Endothelial cell of umbilical vein (primary cell): Measurements from ENCODE around the gene LPAR5. TPM values are rescaled to one million over a fixed set of nuclear protein-coding genes. Genes with fewer than 3 reads are reported as not detected.

Experiments
- BruUV-seq: library from RNA; stranded (reverse); fragments of 400-500 nt; replicated peaks from 2 replicates; lab custom pipeline; 2021; lab: Mats Ljungman, UMichigan
- CTCF ChIA-PET: fragments of 300-600, 350-600 bp; sonication (Branson Sonifier 250); formaldehyde crosslinking; loops from one replicate; lab custom pipeline; 2021; ENCODE audit warnings: antibody characterized with exemption, inconsistent platforms; lab: Charles Lee
- POLR2A ChIA-PET: fragments of 300-600, 350-600 bp; sonication (Branson Sonifier 250); formaldehyde crosslinking; loops from one replicate; lab custom pipeline; 2021; ENCODE audit warnings: antibody characterized with exemption, inconsistent platforms; lab: Charles Lee
- DNase-seq: peaks from one replicate; pipeline ENCODE4 v3.0.0-alpha.2; 2011; ENCODE audit warnings: low read depth, low spot score
- FAIRE-seq: peaks from 2 replicates; lab custom pipeline; 2011; peaks lifted over from hg19 to GRCh38; lab: Jason Lieb, UNC
- H2AFZ ChIP-seq: 2 replicates; pipeline ENCODE4 v1.6.0; 2012; ENCODE audit warnings: low read depth, low read length, control low read depth, inconsistent platforms
- H3K27ac ChIP-seq: 2 replicates; pipeline ENCODE4 v1.5.1; 2011; ENCODE audit warnings: low read depth, mild to moderate bottlenecking, control low read depth, low read length, moderate library complexity; ENCODE audit not compliant: insufficient read depth
- H3K27me3 ChIP-seq, 2 experiments: 2 replicates each; pipeline versions ENCODE4 v1.6.0 to v1.6.1; 2011; ENCODE audit warnings: low read length in 2 of 2, mixed read lengths in 1 of 2; ENCODE audit not compliant: control insufficient read depth in 2 of 2, insufficient read depth in 2 of 2
- H3K36me3 ChIP-seq, 2 experiments: 2 replicates in 1 of 2; 3 replicates in 1 of 2; pipeline ENCODE4 v1.5.1; 2011; ENCODE audit warnings: low read length in 2 of 2, mild to moderate bottlenecking in 1 of 2, moderate library complexity in 1 of 2; ENCODE audit not compliant: control insufficient read depth in 2 of 2, insufficient read depth in 2 of 2; ENCODE audit errors: extremely low read depth in 1 of 2
- H3K4me1 ChIP-seq: 3 replicates; pipeline ENCODE4 v1.5.1; 2011; ENCODE audit warnings: mild to moderate bottlenecking, low read length; ENCODE audit not compliant: control insufficient read depth, insufficient read depth; ENCODE audit errors: extremely low read depth
- H3K4me2 ChIP-seq: 2 replicates; pipeline ENCODE4 v1.6.1; 2011; ENCODE audit warnings: low read length, control low read depth, mixed read lengths; ENCODE audit not compliant: insufficient read depth
- H3K4me3 ChIP-seq, 3 experiments: fragments of 200-600 bp in 1 of 3; sonication (generic), shearing (Covaris generic) in 1 of 3; replicated peaks in 1 of 3; 2 replicates each; pipeline ENCODE4 v1.5.1; 2011 to 2016; ENCODE audit warnings: control low read depth in 3 of 3, low read length in 3 of 3, mild to moderate bottlenecking in 2 of 3, inconsistent platforms in 1 of 3, low read depth in 1 of 3, moderate library complexity in 1 of 3; ENCODE audit not compliant: insufficient read depth in 1 of 3
- H3K79me2 ChIP-seq: 2 replicates; pipeline ENCODE4 v1.6.0; 2012; ENCODE audit warnings: low read length, inconsistent platforms; ENCODE audit not compliant: control insufficient read depth, insufficient read depth
- H3K9ac ChIP-seq: replicated peaks from 2 replicates; pipeline ENCODE3; 2011; ENCODE audit warnings: low read length, control low read depth; ENCODE audit not compliant: insufficient read depth; ENCODE audit errors: extremely low read depth
- H3K9me1 ChIP-seq: replicated peaks from 3 replicates; pipeline ENCODE4 v1.6.0; 2011; ENCODE audit warnings: mild to moderate bottlenecking, low read length; ENCODE audit not compliant: control insufficient read depth, insufficient read depth; ENCODE audit errors: extremely low read depth
- H3K9me3 ChIP-seq: replicated peaks from 2 replicates; pipeline ENCODE4 v1.5.1; 2012; ENCODE audit warnings: low read length, inconsistent platforms; ENCODE audit not compliant: control insufficient read depth, insufficient read depth
- H4K20me1 ChIP-seq: replicated peaks from 2 replicates; pipeline ENCODE3; 2011; ENCODE audit warnings: mild to moderate bottlenecking, low read length; ENCODE audit not compliant: control insufficient read depth, insufficient read depth; ENCODE audit errors: extremely low read depth
- EZH2 ChIP-seq: IDR thresholded peaks from 2 replicates; pipeline ENCODE4 v1.6.1; 2012; ENCODE audit warnings: borderline replicate concordance, low read depth, mild to moderate bottlenecking, moderate library complexity, low read length, inconsistent platforms; ENCODE audit not compliant: severe bottlenecking
- FOS ChIP-seq: IDR thresholded peaks from 2 replicates; pipeline ENCODE4 v1.6.1; 2011; ENCODE audit warnings: mild to moderate bottlenecking, low read length, moderate library complexity, borderline replicate concordance; ENCODE audit not compliant: insufficient read depth
- GATA2 ChIP-seq: IDR thresholded peaks from 2 replicates; pipeline ENCODE4 v1.7.0; 2011; ENCODE audit warnings: low read depth, mild to moderate bottlenecking, moderate library complexity, mixed read lengths, low read length; ENCODE audit not compliant: insufficient read length, insufficient read depth
- JUN ChIP-seq: IDR thresholded peaks from 2 replicates; pipeline ENCODE4 v1.6.1; 2011; ENCODE audit warnings: borderline replicate concordance, low read depth; ENCODE audit not compliant: insufficient read length, insufficient read depth
- MYC ChIP-seq: IDR thresholded peaks from one replicate; pipeline ENCODE4 v1.6.1; 2011; ENCODE audit warnings: mild to moderate bottlenecking, low read depth, low read length
- POLR2A ChIP-seq: IDR thresholded peaks from 2 replicates; pipeline ENCODE4 v1.6.1; 2012; ENCODE audit warnings: low read depth, mild to moderate bottlenecking, control low read depth, low read length
- POLR2AphosphoS5 ChIP-seq: IDR thresholded peaks from 2 replicates; pipeline ENCODE4 v1.6.1; 2012; ENCODE audit warnings: low read depth, mild to moderate bottlenecking, control low read depth, low read length, moderate library complexity; ENCODE audit not compliant: insufficient read depth
- dilution Hi-C: fragments of 300-500 bp; cut with MboI; formaldehyde crosslinking; loops from one replicate; pipeline ENCODE4 v1.15.0; 2019; ENCODE audit warnings: low sequenced_read_pairs; ENCODE audit not compliant: extremely low pct_ligation_motif_present
- intact Hi-C: fragments of 100-400 bp; cut with micrococcal nuclease; formaldehyde crosslinking; loops from one replicate; pipeline ENCODE4 v1.10.0; 2022
- polyA plus RNA-seq, 4 experiments: library from polyadenylated mRNA; depleted of rRNA in 3 of 4; stranded (reverse) in 3 of 4; unstranded in 1 of 4; fragments of >200 nt; gene quantifications; 2 replicates each; pipeline versions ENCODE4 v1.2.1 to v1.2.3, GENCODE V29; 2011 to 2012; ENCODE audit warnings: missing spikeins in 1 of 4
- total RNA-seq: library from RNA; stranded (reverse); gene quantifications from 2 replicates; pipeline ENCODE4 v1.2.3, GENCODE V29; 2021
- TF ChIP-seq, protein P1 (sequence below), 2 donors: IDR thresholded peaks; 1 replicate in 1 of 2; 2 replicates in 1 of 2; pipeline ENCODE4 v1.5.1; 2011; ENCODE audit warnings: low read length in 2 of 2, mild to moderate bottlenecking in 2 of 2, moderate library complexity in 2 of 2, control low read depth in 1 of 2, inconsistent platforms in 1 of 2, low read depth in 1 of 2; ENCODE audit not compliant: insufficient read depth in 1 of 2; ENCODE audit errors: extremely low read depth in 1 of 2
- TF ChIP-seq, protein P2 (sequence below): IDR thresholded peaks from 2 replicates; pipeline ENCODE4 v1.6.1; 2011; ENCODE audit not compliant: insufficient read depth, insufficient read length

LPAR5 gene
- total and polyA plus RNA-seq, 2 donors (not counting 3 experiments of a cell fraction or from before 2014, with no cell fraction given) = 0.23 TPM; not detected in 1

DNA sequence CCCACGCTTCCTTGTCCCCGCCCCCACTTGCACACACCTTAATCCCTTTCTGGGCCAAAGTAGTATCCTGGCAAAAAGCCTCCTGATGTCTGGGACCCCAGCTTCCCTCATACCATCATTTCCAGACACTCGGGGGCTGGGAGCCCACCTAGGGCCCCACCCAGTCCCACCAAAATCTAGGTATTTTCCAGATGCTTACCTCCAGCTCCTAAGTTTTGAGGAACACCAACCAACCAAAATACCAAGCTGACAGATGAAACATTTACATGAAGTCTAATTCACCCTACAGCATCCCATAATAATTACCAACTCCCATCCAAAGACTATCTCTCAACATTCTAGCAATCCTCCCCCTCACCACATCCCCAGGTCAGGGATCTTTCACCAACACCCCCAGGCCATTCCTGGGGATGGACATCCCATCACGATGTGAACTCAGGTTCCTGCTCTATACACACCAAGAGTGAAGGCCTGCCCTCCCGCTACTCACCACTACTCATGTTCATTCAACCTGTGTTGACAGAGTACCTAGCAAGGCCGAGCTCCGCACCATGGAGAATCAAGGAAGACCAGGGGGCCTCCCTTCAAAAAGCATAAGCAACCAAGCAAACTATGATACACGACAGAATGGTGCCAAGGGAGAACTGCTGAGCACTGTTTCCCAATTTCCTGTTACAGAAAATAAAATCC is 27.0 kb downstream of the LPAR5 start:
- Histone ChIP-seq H3K36me3 (no peaks in the 10 kb centered on the region), H3K27ac (no peak overlapping the region), H3K9ac (no peak overlapping the region), H2AFZ (no peak overlapping the region), H3K79me2 (peaks cover 26% of the 10 kb centered on the region), H3K27me3 (no peaks in the 10 kb centered on the region), H3K9me1 (no peaks in the 10 kb centered on the region), H3K4me3 (no peak overlapping the region), H3K9me3 (no peaks in the 10 kb centered on the region), H3K4me1 (peaks cover 39% of the 10 kb centered on the region), H4K20me1 (no peaks in the 10 kb centered on the region), H3K4me2 (no peak overlapping the region)
- dilution Hi-C loops = no loop called here
- ChIA-PET POLR2A (interaction anchor here (0.6 kb wide), 1 partner anchor 137 kb away, joined by 3 read pairs; no protein-coding TSS in a partner anchor), CTCF (interaction anchor here (0.7 kb wide), 1 partner anchor 75 kb away, joined by 3 read pairs; no protein-coding TSS in a partner anchor)
- no TSS peak for BruUV-seq
- DNase-seq = no peak
- no peak for FAIRE-seq
- TF ChIP-seq EZH2 = no peak
- no peak for TF ChIP-seq FOS
- TF ChIP-seq, protein P1, sequence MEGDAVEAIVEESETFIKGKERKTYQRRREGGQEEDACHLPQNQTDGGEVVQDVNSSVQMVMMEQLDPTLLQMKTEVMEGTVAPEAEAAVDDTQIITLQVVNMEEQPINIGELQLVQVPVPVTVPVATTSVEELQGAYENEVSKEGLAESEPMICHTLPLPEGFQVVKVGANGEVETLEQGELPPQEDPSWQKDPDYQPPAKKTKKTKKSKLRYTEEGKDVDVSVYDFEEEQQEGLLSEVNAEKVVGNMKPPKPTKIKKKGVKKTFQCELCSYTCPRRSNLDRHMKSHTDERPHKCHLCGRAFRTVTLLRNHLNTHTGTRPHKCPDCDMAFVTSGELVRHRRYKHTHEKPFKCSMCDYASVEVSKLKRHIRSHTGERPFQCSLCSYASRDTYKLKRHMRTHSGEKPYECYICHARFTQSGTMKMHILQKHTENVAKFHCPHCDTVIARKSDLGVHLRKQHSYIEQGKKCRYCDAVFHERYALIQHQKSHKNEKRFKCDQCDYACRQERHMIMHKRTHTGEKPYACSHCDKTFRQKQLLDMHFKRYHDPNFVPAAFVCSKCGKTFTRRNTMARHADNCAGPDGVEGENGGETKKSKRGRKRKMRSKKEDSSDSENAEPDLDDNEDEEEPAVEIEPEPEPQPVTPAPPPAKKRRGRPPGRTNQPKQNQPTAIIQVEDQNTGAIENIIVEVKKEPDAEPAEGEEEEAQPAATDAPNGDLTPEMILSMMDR (IDR thresholded peaks at IDR 0.05; ENCODE audit: extremely low read depth in 1 of 2, insufficient read depth in 1 of 2, low read depth in 1 of 2, low read length in 2 of 2) = no peak
- TF ChIP-seq POLR2A = no peak
- no peak for TF ChIP-seq GATA2
- no peak for TF ChIP-seq MYC
- TF ChIP-seq JUN = no peak
- TF ChIP-seq POLR2AphosphoS5 = no peak
- TF ChIP-seq, protein P2, sequence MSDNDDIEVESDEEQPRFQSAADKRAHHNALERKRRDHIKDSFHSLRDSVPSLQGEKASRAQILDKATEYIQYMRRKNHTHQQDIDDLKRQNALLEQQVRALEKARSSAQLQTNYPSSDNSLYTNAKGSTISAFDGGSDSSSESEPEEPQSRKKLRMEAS = no peak
- intact Hi-C loops = no loop called here
